ENCODE data around the gene C19orf73. TPM values are rescaled to one million over a fixed set of nuclear protein-coding genes. Genes with fewer than 3 reads are reported as not detected.
A peak's percentile ranks its signal among the peaks of the same experiment; 100 is the strongest.

The C19orf73 gene
- total and polyA plus RNA-seq, 9 of the 15 experiments (the other 6 are each of a cell fraction or from before 2014, with no cell fraction given) = 0.08 to 7.4 (median 1.4) TPM

DNA sequence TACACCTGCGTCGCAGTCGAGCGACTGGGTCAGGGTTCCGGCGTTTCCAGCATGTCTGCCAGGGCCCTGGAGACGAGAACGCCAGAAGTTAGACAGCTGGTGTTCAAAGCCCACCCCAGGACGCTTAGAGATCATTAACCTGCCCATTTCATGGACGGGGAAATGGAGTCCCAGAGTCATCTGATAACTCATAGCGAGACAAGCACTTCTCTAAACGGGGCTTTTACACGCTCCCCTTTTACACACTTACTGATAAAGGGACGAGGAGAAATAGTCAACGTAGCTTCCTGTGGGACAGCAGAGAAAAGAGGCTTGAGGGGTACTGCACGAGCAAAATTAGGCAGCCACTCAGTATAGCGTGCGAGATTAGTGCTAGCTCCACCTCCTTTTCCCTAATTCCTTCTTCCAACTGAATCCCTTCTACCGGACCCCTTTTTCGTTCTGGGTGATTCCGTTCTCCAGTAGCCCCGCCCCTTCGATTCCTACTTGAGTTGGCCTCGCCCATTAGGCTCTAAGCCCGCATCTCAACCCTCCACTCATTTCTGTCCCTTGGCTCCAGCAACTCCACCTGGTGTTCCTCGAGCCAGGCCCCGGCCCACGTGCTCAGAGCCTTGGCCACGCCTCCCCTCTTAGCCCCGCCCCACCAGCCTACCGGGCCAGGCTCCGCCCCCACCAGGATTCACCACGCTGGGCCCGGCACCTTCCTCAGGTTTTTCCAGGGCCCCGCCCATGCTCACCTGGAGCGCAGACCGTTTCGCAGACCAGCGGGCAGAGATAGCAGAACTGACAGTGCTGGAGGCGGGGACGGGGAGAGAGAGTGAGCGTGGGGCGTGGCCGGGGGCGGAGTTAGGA is 32.5 kb upstream of the C19orf73 start (continued):
- TF ChIP-seq KAT7 (CRISPR knock-in tag; IDR thresholded peaks at IDR 0.05; ENCODE audit: borderline replicate concordance) (no peak), ZMIZ1 (IDR thresholded peaks at IDR 0.05; ENCODE audit: low read depth in 2 of 2, low read length in 2 of 2) (no peak), BRD9 (IDR thresholded peaks at IDR 0.05; ENCODE audit: low read depth, partially characterized antibody) (no peak), ZNF217 (CRISPR knock-in tag; IDR thresholded peaks at IDR 0.05) (no peak), BCLAF1 (IDR thresholded peaks at IDR 0.05; ENCODE audit: borderline replicate concordance in 1 of 2, control insufficient read depth in 1 of 2, low read depth in 2 of 2, low read length in 1 of 2) (no peak), ZNF561 (CRISPR knock-in tag; conservative IDR thresholded peaks at IDR 0.05) (no peak), UBTF (IDR thresholded peaks at IDR 0.05; ENCODE audit: borderline replicate concordance in 1 of 2, low read depth in 2 of 2, low read length in 2 of 2) (peak in 1 of 2 experiments; percentile 22; a peak in 1 of 4 replicates), RFX5 (IDR thresholded peaks at IDR 0.05; ENCODE audit: low read depth, low read length) (no peak), MEF2D (tag; conservative IDR thresholded peaks at IDR 0.05; ENCODE audit: low read depth) (0 out of 2 replicates have a peak, but pooled peaks have one; percentile 31), ZNF79 (CRISPR knock-in tag; IDR thresholded peaks at IDR 0.05; ENCODE audit: low read depth) (no peak), ADNP (tag; IDR thresholded peaks at IDR 0.05) (peak; percentile 97), SMAD4 (CRISPR knock-in tag; conservative IDR thresholded peaks at IDR 0.05) (no peak), TEAD4 (IDR thresholded peaks at IDR 0.05; ENCODE audit: low read length) (peak; percentile 15), TEAD4 (CRISPR knock-in tag; IDR thresholded peaks at IDR 0.05; ENCODE audit: borderline replicate concordance) (no peak), MCM2 (IDR thresholded peaks at IDR 0.05; ENCODE audit: low read depth) (no peak), POU5F1 (IDR thresholded peaks at IDR 0.05; ENCODE audit: borderline replicate concordance, low read depth, low read length, partially characterized antibody) (no peak), ZNF174 (CRISPR knock-in tag; IDR thresholded peaks at IDR 0.05) (no peak), ZNF778 (CRISPR knock-in tag; IDR thresholded peaks at IDR 0.05) (no peak)

Data from K562 (cell line).